ENCODE data around the gene SLC2A1.

DNA sequence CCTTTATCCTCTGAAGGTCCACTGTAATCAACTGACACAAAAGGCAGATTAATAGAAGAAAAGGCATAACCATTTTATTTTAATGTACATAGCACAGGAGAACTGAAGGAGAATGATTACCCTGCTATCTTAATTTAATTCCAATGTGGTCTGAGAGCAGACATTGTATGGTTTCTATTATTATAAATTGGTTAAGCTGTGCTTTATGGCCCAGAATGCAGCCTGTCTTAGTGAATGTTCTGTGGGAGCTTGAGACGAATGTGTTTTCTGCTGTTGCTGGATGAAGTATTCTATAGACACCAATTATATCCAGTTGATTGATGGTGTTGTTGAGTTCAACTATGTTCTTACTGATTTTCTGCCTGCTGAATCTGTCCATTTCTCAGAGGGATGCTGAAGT lies 25.0 kb upstream of the SLC2A1 start:
- TF ChIP-seq, protein P1, sequence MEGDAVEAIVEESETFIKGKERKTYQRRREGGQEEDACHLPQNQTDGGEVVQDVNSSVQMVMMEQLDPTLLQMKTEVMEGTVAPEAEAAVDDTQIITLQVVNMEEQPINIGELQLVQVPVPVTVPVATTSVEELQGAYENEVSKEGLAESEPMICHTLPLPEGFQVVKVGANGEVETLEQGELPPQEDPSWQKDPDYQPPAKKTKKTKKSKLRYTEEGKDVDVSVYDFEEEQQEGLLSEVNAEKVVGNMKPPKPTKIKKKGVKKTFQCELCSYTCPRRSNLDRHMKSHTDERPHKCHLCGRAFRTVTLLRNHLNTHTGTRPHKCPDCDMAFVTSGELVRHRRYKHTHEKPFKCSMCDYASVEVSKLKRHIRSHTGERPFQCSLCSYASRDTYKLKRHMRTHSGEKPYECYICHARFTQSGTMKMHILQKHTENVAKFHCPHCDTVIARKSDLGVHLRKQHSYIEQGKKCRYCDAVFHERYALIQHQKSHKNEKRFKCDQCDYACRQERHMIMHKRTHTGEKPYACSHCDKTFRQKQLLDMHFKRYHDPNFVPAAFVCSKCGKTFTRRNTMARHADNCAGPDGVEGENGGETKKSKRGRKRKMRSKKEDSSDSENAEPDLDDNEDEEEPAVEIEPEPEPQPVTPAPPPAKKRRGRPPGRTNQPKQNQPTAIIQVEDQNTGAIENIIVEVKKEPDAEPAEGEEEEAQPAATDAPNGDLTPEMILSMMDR (IDR thresholded peaks at IDR 0.05), result no peak
- TF ChIP-seq POLR2A (IDR thresholded peaks at IDR 0.05), result no peak
